ENCODE measurements around the gene CHST7. TPM values are rescaled to one million over a fixed set of nuclear protein-coding genes. Genes with fewer than 3 reads are reported as not detected.

CHST7 gene
- total and polyA plus RNA-seq, 2 donors (not counting 1 experiment from before 2014, with no cell fraction given) = 3.7 to 11.2 TPM

DNA sequence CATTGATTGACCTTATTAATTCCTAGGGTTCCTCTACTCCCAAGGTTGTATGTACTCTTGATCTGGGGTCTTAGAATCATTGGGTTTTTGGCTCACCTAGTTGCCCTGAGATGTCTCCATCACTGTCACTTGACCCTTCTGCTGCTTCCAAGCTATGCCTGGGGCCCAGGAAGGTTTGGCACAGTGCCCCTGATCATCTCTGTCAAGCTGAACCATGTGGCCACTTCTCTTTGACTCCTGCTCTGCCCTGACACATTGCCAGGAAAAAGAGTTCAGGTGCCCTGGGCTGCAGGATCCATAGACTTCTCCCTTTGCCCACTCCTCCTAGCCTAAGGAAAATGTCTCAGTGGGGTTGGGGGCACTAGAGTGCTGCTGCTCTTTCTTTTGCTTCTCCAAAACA, 3.9 kb upstream of the CHST7 start:
- TF ChIP-seq, protein P1, sequence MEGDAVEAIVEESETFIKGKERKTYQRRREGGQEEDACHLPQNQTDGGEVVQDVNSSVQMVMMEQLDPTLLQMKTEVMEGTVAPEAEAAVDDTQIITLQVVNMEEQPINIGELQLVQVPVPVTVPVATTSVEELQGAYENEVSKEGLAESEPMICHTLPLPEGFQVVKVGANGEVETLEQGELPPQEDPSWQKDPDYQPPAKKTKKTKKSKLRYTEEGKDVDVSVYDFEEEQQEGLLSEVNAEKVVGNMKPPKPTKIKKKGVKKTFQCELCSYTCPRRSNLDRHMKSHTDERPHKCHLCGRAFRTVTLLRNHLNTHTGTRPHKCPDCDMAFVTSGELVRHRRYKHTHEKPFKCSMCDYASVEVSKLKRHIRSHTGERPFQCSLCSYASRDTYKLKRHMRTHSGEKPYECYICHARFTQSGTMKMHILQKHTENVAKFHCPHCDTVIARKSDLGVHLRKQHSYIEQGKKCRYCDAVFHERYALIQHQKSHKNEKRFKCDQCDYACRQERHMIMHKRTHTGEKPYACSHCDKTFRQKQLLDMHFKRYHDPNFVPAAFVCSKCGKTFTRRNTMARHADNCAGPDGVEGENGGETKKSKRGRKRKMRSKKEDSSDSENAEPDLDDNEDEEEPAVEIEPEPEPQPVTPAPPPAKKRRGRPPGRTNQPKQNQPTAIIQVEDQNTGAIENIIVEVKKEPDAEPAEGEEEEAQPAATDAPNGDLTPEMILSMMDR (conservative IDR thresholded peaks at IDR 0.05 in 1 of 2, IDR thresholded peaks at IDR 0.05 in 1 of 2; ENCODE audit: low read depth in 1 of 2, low read length in 2 of 2) = no peak
- TF ChIP-seq EZH2 (IDR thresholded peaks at IDR 0.05; ENCODE audit: low read length, missing control alignments) = no peak
- DNase-seq (ENCODE audit: low read depth in 2 of 2) = no peak

DNA sequence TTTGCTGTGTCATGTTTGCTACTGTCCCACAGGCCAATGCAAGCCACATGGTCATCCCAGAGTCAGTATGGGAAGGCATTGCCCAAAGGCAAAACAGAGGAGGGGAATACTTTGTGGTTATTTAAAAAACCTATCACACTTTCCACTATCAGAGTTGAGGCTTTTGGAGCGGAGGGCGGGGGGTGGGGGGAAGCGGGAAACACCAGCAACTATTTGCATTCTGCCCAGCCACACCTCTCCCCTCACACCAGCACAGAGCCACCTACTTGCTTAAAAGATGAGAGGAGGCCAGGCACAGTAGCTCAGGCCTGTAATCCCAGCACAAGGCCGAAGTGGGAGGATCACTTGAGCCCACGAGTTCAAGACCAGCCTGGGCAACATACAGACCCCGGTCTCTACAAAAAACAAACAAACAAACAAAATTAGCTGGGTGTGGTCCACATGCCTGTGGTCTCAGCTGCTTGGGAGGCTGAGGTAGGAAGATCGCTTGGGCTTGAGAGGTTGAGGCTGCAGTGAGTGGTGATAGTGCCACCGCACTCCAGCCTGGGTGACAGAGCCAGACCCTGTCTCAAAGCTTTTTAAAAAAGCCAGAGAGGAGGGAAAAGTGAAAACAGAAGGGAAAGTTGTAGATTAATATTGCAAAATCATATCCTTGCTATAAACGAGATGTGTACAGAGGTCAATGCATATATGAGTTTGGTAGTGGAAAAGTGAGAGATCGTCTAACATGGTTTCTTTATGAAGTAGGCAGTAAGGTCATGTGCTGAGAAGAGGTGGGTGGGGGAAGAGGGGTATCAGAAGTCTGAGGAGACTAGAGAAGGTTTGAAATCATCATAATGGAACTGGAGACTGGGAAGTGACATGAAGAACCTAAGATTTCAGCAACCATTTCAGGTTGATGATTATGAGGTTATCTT, 1.9 kb upstream of the CHST7 start:
- no peak for DNase-seq (ENCODE audit: low read depth in 2 of 2)
- Histone ChIP-seq H3K4me2 (ENCODE audit: extremely low read depth, insufficient read depth, low read length) (no peak overlapping the region), H3K27me3 (ENCODE audit: control insufficient read depth, insufficient read depth, low read length) (no peaks in the 10 kb centered on the region), H3K4me1 (ENCODE audit: control insufficient read depth, extremely low read depth, insufficient read depth, low read length) (no peaks in the 10 kb centered on the region), H3K79me2 (ENCODE audit: control insufficient read depth, insufficient read depth, low read length) (peaks cover 2% of the 10 kb centered on the region), H3K9me3 (ENCODE audit: control insufficient read depth, insufficient read depth, low read depth, low read length) (no peaks in the 10 kb centered on the region), H4K20me1 (ENCODE audit: control insufficient read depth, extremely low read depth, insufficient read depth, low read length) (no peaks in the 10 kb centered on the region), H2AFZ (ENCODE audit: low read length) (no peak overlapping the region), H3K27ac (ENCODE audit: insufficient read depth, low read length) (no peak overlapping the region), H3K36me3 (ENCODE audit: control insufficient read depth, insufficient read depth, low read length) (no peaks in the 10 kb centered on the region), H3K9ac (ENCODE audit: insufficient read depth, low read length) (no peak overlapping the region), H3K4me3 (replicated peaks in 1 of 4; ENCODE audit: control extremely low read depth in 1 of 4, insufficient read depth in 1 of 4, low read depth in 3 of 4, low read length in 4 of 4) (no peak overlapping the region)
- TF ChIP-seq, protein P1 (conservative IDR thresholded peaks at IDR 0.05 in 1 of 2, IDR thresholded peaks at IDR 0.05 in 1 of 2; ENCODE audit: low read depth in 1 of 2, low read length in 2 of 2) = no peak
- no peak for TF ChIP-seq EZH2 (IDR thresholded peaks at IDR 0.05; ENCODE audit: low read length, missing control alignments)

More for the DNA sequence above, 3.9 kb upstream of the CHST7 start:
- Histone ChIP-seq H4K20me1 (ENCODE audit: control insufficient read depth, extremely low read depth, insufficient read depth, low read length) (no peaks in the 10 kb centered on the region), H3K27ac (ENCODE audit: insufficient read depth, low read length) (no peak overlapping the region), H3K27me3 (ENCODE audit: control insufficient read depth, insufficient read depth, low read length) (no peaks in the 10 kb centered on the region), H3K9ac (ENCODE audit: insufficient read depth, low read length) (no peak overlapping the region), H3K4me2 (ENCODE audit: extremely low read depth, insufficient read depth, low read length) (no peak overlapping the region), H3K4me3 (replicated peaks in 1 of 4; ENCODE audit: control extremely low read depth in 1 of 4, insufficient read depth in 1 of 4, low read depth in 3 of 4, low read length in 4 of 4) (no peak overlapping the region), H3K79me2 (ENCODE audit: control insufficient read depth, insufficient read depth, low read length) (peaks cover 2% of the 10 kb centered on the region), H3K36me3 (ENCODE audit: control insufficient read depth, insufficient read depth, low read length) (no peaks in the 10 kb centered on the region), H3K9me3 (ENCODE audit: control insufficient read depth, insufficient read depth, low read depth, low read length) (no peaks in the 10 kb centered on the region), H2AFZ (ENCODE audit: low read length) (no peak overlapping the region), H3K4me1 (ENCODE audit: control insufficient read depth, extremely low read depth, insufficient read depth, low read length) (no peaks in the 10 kb centered on the region)

DNA sequence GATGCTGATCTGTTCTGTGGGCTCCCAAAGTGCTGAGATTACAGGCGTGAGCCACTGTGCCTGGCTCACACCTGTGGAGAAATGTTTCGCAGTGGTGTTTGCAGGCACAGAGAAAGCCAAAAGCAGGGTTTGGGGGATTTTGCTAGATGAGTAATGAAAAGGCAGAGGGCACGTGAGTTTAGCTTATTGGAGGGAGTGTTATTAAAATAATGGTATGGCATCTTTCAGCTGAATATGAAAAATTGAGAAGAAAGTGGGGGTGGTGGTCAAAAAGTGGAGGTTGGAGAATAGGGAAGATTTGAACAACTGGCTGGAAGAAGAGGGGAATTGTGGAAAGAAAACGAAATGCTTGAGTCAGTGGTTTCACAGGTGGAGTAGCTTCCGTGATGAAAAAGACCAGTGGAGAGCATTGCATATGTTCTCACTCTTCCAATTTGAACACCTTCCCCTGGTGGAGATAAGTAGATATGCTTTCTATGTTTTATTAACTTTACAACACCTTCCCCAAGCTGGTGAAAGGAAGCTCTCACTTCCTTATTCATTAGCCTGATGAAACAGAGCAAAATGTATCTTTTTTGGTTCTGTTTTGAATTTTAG, 1.1 kb upstream of the CHST7 start:
- Histone ChIP-seq H2AFZ (ENCODE audit: low read length) (no peak overlapping the region), H3K9me3 (ENCODE audit: control insufficient read depth, insufficient read depth, low read depth, low read length) (no peaks in the 10 kb centered on the region), H3K4me1 (ENCODE audit: control insufficient read depth, extremely low read depth, insufficient read depth, low read length) (no peaks in the 10 kb centered on the region), H3K9ac (ENCODE audit: insufficient read depth, low read length) (no peak overlapping the region), H3K27me3 (ENCODE audit: control insufficient read depth, insufficient read depth, low read length) (no peaks in the 10 kb centered on the region), H3K27ac (ENCODE audit: insufficient read depth, low read length) (no peak overlapping the region), H3K4me2 (ENCODE audit: extremely low read depth, insufficient read depth, low read length) (no peak overlapping the region), H3K79me2 (ENCODE audit: control insufficient read depth, insufficient read depth, low read length) (peaks cover 2% of the 10 kb centered on the region), H3K4me3 (replicated peaks in 1 of 4; ENCODE audit: control extremely low read depth in 1 of 4, insufficient read depth in 1 of 4, low read depth in 3 of 4, low read length in 4 of 4) (no peak overlapping the region), H4K20me1 (ENCODE audit: control insufficient read depth, extremely low read depth, insufficient read depth, low read length) (no peaks in the 10 kb centered on the region), H3K36me3 (ENCODE audit: control insufficient read depth, insufficient read depth, low read length) (no peaks in the 10 kb centered on the region)
- TF ChIP-seq, protein P1 (conservative IDR thresholded peaks at IDR 0.05 in 1 of 2, IDR thresholded peaks at IDR 0.05 in 1 of 2; ENCODE audit: low read depth in 1 of 2, low read length in 2 of 2) = peak in 1 of 2 donors; percentile 4
- no peak for TF ChIP-seq EZH2 (IDR thresholded peaks at IDR 0.05; ENCODE audit: low read length, missing control alignments)
- DNase-seq (ENCODE audit: low read depth in 2 of 2) = no peak

Data from fibroblast of lung (primary cell).